H9 (cell line): ENCODE measurements around the gene CNDP2. TPM values are rescaled to one million over a fixed set of nuclear protein-coding genes. Genes with fewer than 3 reads are reported as not detected.

Experiments
- DNase-seq: peaks from one replicate; pipeline ENCODE4 v3.0.0-alpha.2; 2017
- H2AFZ ChIP-seq: one replicate; pipeline ENCODE4 v1.6.1; 2013; ENCODE audit warnings: mild to moderate bottlenecking, low read length, control low read depth, moderate library complexity
- H2AK5ac ChIP-seq: 2 replicates; pipeline ENCODE4 v1.6.1; 2013; ENCODE audit warnings: low read length, control low read depth, mixed read lengths; ENCODE audit not compliant: insufficient read length
- H2BK120ac ChIP-seq: one replicate; pipeline ENCODE4 v1.6.1; 2013; ENCODE audit warnings: low read depth, mild to moderate bottlenecking, low read length, control low read depth, inconsistent platforms; ENCODE audit not compliant: poor library complexity, severe bottlenecking
- H2BK12ac ChIP-seq: 2 replicates; pipeline ENCODE4 v1.6.1; 2013; ENCODE audit warnings: low read length, control low read depth, mixed read lengths, low read depth; ENCODE audit not compliant: insufficient read length
- H2BK15ac ChIP-seq: 2 replicates; pipeline ENCODE4 v1.6.1; 2013; ENCODE audit warnings: low read depth, low read length, control low read depth
- H2BK20ac ChIP-seq: one replicate; pipeline ENCODE4 v1.6.1; 2013; ENCODE audit warnings: low read depth, mild to moderate bottlenecking, low read length, control low read depth, inconsistent platforms; ENCODE audit not compliant: poor library complexity, severe bottlenecking
- H2BK5ac ChIP-seq: 2 replicates; pipeline ENCODE4 v1.6.1; 2013; ENCODE audit warnings: low read length, control low read depth, mixed read lengths; ENCODE audit not compliant: insufficient read length
- H3K14ac ChIP-seq: 2 replicates; pipeline ENCODE4 v1.6.1; 2013; ENCODE audit warnings: low read length, control low read depth; ENCODE audit not compliant: insufficient read depth
- H3K18ac ChIP-seq: 2 replicates; pipeline ENCODE4 v1.6.1; 2013; ENCODE audit warnings: low read depth, mild to moderate bottlenecking, mixed read lengths, low read length, control low read depth; ENCODE audit not compliant: insufficient read length
- H3K23ac ChIP-seq: 2 replicates; pipeline ENCODE4 v1.6.1; 2013; ENCODE audit warnings: low read length, control low read depth, mixed read lengths, low read depth; ENCODE audit not compliant: insufficient read length
- H3K23me2 ChIP-seq: 2 replicates; pipeline ENCODE4 v1.6.1; 2013; ENCODE audit warnings: low read depth, mild to moderate bottlenecking, mixed read lengths, low read length, control low read depth; ENCODE audit not compliant: insufficient read length, poor library complexity, severe bottlenecking
- H3K27ac ChIP-seq: 2 replicates; pipeline ENCODE4 v1.5.1; 2013; ENCODE audit warnings: low read length, control low read depth, mixed read lengths, low read depth; ENCODE audit not compliant: insufficient read length
- H3K27me3 ChIP-seq: 2 replicates; pipeline ENCODE4 v1.6.1; 2013; ENCODE audit warnings: low read length, control low read depth, inconsistent platforms; ENCODE audit not compliant: insufficient read depth
- H3K4ac ChIP-seq: 2 replicates; pipeline ENCODE4 v1.6.1; 2013; ENCODE audit warnings: low read depth, mild to moderate bottlenecking, control low read depth, inconsistent platforms, low read length, moderate library complexity
- H3K4me1 ChIP-seq: 2 replicates; pipeline ENCODE4 v1.6.1; 2013; ENCODE audit warnings: low read length, control low read depth, inconsistent platforms; ENCODE audit not compliant: insufficient read depth
- H3K4me2 ChIP-seq: 2 replicates; pipeline ENCODE4 v1.6.1; 2013; ENCODE audit warnings: low read length, control low read depth, mixed read lengths; ENCODE audit not compliant: insufficient read length, insufficient read depth
- H3K56ac ChIP-seq: 2 replicates; pipeline ENCODE4 v1.6.1; 2013; ENCODE audit warnings: low read depth, mild to moderate bottlenecking, mixed read lengths, low read length, control low read depth; ENCODE audit not compliant: insufficient read length
- H3K79me1 ChIP-seq: 2 replicates; pipeline ENCODE4 v1.6.1; 2013; ENCODE audit warnings: low read depth, mild to moderate bottlenecking, moderate library complexity, low read length, control low read depth, inconsistent platforms; ENCODE audit not compliant: insufficient read depth, poor library complexity, severe bottlenecking
- H3K79me2 ChIP-seq: 2 replicates; pipeline ENCODE4 v1.6.1; 2013; ENCODE audit warnings: low read length, control low read depth, inconsistent platforms; ENCODE audit not compliant: insufficient read depth
- H3K9ac ChIP-seq: 2 replicates; pipeline ENCODE4 v1.6.1; 2013; ENCODE audit warnings: low read length, control low read depth, mixed read lengths; ENCODE audit not compliant: insufficient read length; ENCODE audit errors: extremely low read depth
- H3K9me3 ChIP-seq: one replicate; pipeline ENCODE4 v1.6.1; 2013; ENCODE audit warnings: low read depth, low read length, inconsistent platforms; ENCODE audit not compliant: control insufficient read depth
- H3T11ph ChIP-seq: one replicate; pipeline ENCODE4 v1.6.1; 2013; ENCODE audit warnings: mild to moderate bottlenecking, low read length, control low read depth, inconsistent platforms
- H4K20me1 ChIP-seq: one replicate; pipeline ENCODE4 v1.6.1; 2013; ENCODE audit not compliant: control insufficient read depth, insufficient read length, insufficient read depth
- H4K5ac ChIP-seq: 2 replicates; pipeline ENCODE4 v1.6.1; 2013; ENCODE audit warnings: low read depth, mild to moderate bottlenecking, mixed read lengths, low read length, control low read depth; ENCODE audit not compliant: insufficient read length
- H4K8ac ChIP-seq: replicated peaks from 2 replicates; pipeline ENCODE4 v1.6.1; 2013; ENCODE audit warnings: low read length, control low read depth, mixed read lengths, low read depth; ENCODE audit not compliant: insufficient read length
- H4K91ac ChIP-seq: 2 replicates; pipeline ENCODE4 v1.6.1; 2013; ENCODE audit warnings: low read depth, mild to moderate bottlenecking, moderate library complexity, mixed read lengths, low read length, control low read depth; ENCODE audit not compliant: insufficient read length
- H3K27ac Mint-ChIP-seq, 3 experiments: 2 replicates in 2 of 3; 3 replicates in 1 of 3; pipeline ENCODE4 v1.8.0; 2020 to 2021; ENCODE audit warnings: mixed read lengths in 3 of 3, mild to moderate bottlenecking in 1 of 3, moderate library complexity in 1 of 3
- H3K27me3 Mint-ChIP-seq: 2 replicates; pipeline ENCODE4 v1.8.0; 2021; ENCODE audit warnings: low read depth, mild to moderate bottlenecking, moderate library complexity, mixed read lengths
- H3K36me3 Mint-ChIP-seq, 3 experiments: 2 replicates in 2 of 3; 3 replicates in 1 of 3; pipeline ENCODE4 v1.8.0; 2020 to 2021; ENCODE audit warnings: low read depth in 3 of 3, mixed read lengths in 3 of 3; ENCODE audit not compliant: insufficient read depth in 1 of 3
- H3K4me1 Mint-ChIP-seq, 2 experiments: 2 replicates each; pipeline ENCODE4 v1.8.0; 2020; ENCODE audit warnings: mixed read lengths in 2 of 2
- H3K4me3 Mint-ChIP-seq, 2 experiments: 2 replicates in 1 of 2; 3 replicates in 1 of 2; pipeline ENCODE4 v1.8.0; 2020 to 2021; ENCODE audit warnings: mild to moderate bottlenecking in 2 of 2, mixed read lengths in 2 of 2, moderate library complexity in 1 of 2
- H3K9me3 Mint-ChIP-seq, 2 experiments: 2 replicates in 1 of 2; 3 replicates in 1 of 2; pipeline ENCODE4 v1.8.0; 2020; ENCODE audit warnings: mild to moderate bottlenecking in 2 of 2, mixed read lengths in 2 of 2, moderate library complexity in 1 of 2
- WGBS: extraction: QIAGEN DNeasy Blood & Tissue Kit; methylation state at CpG from one replicate; pipeline ENCODE4 v1.1.7; 2013; ENCODE audit warnings: missing lambda C conversion rate, low lambda C conversion rate, mixed read lengths; ENCODE audit not compliant: insufficient read length; ENCODE audit errors: extremely low coverage; 5-methylcytosine and 5-hydroxymethylcytosine counted together
- total RNA-seq: library from RNA; stranded (reverse); gene quantifications from 2 replicates; pipeline ENCODE4 v1.2.1, GENCODE V29; 2021
- TF ChIP-seq, protein P1 (sequence below): fragments of 200-600 bp; sonication (generic); conservative IDR thresholded peaks from 3 replicates; pipeline ENCODE4 v1.8.0; 2021; ENCODE audit warnings: antibody characterized with exemption, mild to moderate bottlenecking

Gene CNDP2
- total RNA-seq, 1 experiment from 2014 or later: 212 TPM

DNA sequence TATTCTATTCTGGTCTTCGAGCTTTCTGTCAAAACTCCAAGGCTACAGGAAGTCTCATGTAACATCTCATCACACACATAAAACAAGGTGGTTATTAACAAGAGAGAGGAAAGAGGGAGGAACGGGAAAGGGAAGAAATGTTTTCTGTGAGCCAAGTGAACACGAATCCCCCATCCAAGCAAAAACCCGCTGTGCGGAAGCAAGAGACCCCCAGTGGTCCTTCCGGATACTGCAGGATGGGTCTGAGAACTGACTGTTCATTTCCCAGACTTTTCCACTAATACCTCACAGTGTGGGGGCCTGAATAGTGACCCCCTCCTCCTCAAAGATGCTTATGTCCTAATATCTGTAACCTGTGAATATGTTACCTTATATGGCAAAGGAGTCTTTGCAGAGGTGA, 20.0 kb upstream of the CNDP2 start:
- H3K79me1 ChIP-seq: no peaks in the 10 kb centered on the region
- Mint-ChIP-seq H3K4me1 (peaks cover 3 to 4% of the 10 kb centered on the region in 2 experiments; a peak in 3 of 4 replicates), H3K9me3 (no peaks in the 10 kb centered on the region; a peak in 1 of 5 replicates), H3K27me3 (peaks cover 4% of the 10 kb centered on the region; the same call in 1 of the 2 replicates), H3K4me3 (no peak overlapping the region), H3K27ac (no peak overlapping the region), H3K36me3 (no peaks in the 10 kb centered on the region)
- no peak overlapping the region for H4K91ac ChIP-seq
- no peak overlapping the region for H4K5ac ChIP-seq
- H3K14ac ChIP-seq: no peak overlapping the region
- H3K4ac ChIP-seq: no peak overlapping the region
- no peak overlapping the region for H3K23ac ChIP-seq
- no peak overlapping the region for H2BK20ac ChIP-seq
- no peak overlapping the region for H2BK12ac ChIP-seq
- no peak overlapping the region for H2BK15ac ChIP-seq
- H3K79me2 ChIP-seq: no peaks in the 10 kb centered on the region
- TF ChIP-seq, protein P1, sequence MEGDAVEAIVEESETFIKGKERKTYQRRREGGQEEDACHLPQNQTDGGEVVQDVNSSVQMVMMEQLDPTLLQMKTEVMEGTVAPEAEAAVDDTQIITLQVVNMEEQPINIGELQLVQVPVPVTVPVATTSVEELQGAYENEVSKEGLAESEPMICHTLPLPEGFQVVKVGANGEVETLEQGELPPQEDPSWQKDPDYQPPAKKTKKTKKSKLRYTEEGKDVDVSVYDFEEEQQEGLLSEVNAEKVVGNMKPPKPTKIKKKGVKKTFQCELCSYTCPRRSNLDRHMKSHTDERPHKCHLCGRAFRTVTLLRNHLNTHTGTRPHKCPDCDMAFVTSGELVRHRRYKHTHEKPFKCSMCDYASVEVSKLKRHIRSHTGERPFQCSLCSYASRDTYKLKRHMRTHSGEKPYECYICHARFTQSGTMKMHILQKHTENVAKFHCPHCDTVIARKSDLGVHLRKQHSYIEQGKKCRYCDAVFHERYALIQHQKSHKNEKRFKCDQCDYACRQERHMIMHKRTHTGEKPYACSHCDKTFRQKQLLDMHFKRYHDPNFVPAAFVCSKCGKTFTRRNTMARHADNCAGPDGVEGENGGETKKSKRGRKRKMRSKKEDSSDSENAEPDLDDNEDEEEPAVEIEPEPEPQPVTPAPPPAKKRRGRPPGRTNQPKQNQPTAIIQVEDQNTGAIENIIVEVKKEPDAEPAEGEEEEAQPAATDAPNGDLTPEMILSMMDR: peak; percentile 77
- no peak overlapping the region for H3K18ac ChIP-seq
- H3K27ac ChIP-seq: no peak overlapping the region
- H4K20me1 ChIP-seq: no peaks in the 10 kb centered on the region
- H2BK5ac ChIP-seq: no peak overlapping the region
- peak; percentile 55 for DNase-seq
- H2BK120ac ChIP-seq: no peak overlapping the region
- H2AK5ac ChIP-seq: no peak overlapping the region
- no peaks in the 10 kb centered on the region for H3K9me3 ChIP-seq
- H3K27me3 ChIP-seq: no peaks in the 10 kb centered on the region
- no peak overlapping the region for H4K8ac ChIP-seq
- no peak overlapping the region for H3K4me2 ChIP-seq
- no peak overlapping the region for H3K56ac ChIP-seq
- no peaks in the 10 kb centered on the region for H3K4me1 ChIP-seq
- H2AFZ ChIP-seq: no peak overlapping the region
- H3K9ac ChIP-seq: no peak overlapping the region
- no peaks in the 10 kb centered on the region for H3K23me2 ChIP-seq
- WGBS: no CpG with 5 or more reads among the region's 6 CpGs
- H3T11ph ChIP-seq: no peak overlapping the region
